Gastrocnemius medialis (tissue), 4 donors: ENCODE results near the gene AAR2. TPM values are rescaled to one million over a fixed set of nuclear protein-coding genes. Genes with fewer than 3 reads are reported as not detected.

Experiments
- ATAC-seq, 2 donors: fragments of 150-250 bp; one replicate each; pipeline ENCODE4 v1.9.1; 2016
- DNase-seq, 2 donors: peaks; one replicate each; pipeline ENCODE4 v3.0.0-alpha.2; 2019
- H3K27ac ChIP-seq, 4 donors: fragments of 200-600 bp; sonication (generic); 1 replicate in 1 of 4; 2 replicates in 3 of 4; pipeline ENCODE4 v1.5.1; 2016 to 2018; ENCODE audit warnings: mild to moderate bottlenecking in 2 of 4, moderate library complexity in 1 of 4
- H3K27me3 ChIP-seq, 3 donors: fragments of 200-600 bp; sonication (generic) in 2 of 3; 1 replicate in 1 of 3; 2 replicates in 2 of 3; pipeline versions ENCODE4 v1.5.1 to v1.6.0; 2016 to 2019; ENCODE audit warnings: mild to moderate bottlenecking in 1 of 3, moderate library complexity in 1 of 3
- H3K36me3 ChIP-seq, 2 donors: fragments of 200-600 bp; sonication (generic) in 1 of 2; one replicate each; pipeline ENCODE4 v1.5.1; 2017 to 2018
- H3K4me1 ChIP-seq, 2 donors: fragments of 200-600 bp; sonication (generic) in 1 of 2; one replicate each; pipeline ENCODE4 v1.5.1; 2016 to 2017; ENCODE audit warnings: mild to moderate bottlenecking in 2 of 2
- H3K4me3 ChIP-seq, 4 donors: fragments of 200-600 bp; sonication (generic) in 3 of 4; 1 replicate in 1 of 4; 2 replicates in 3 of 4; pipeline ENCODE4 v1.5.1; 2016 to 2019; ENCODE audit warnings: mild to moderate bottlenecking in 2 of 4
- H3K9me3 ChIP-seq, 3 donors: fragments of 200-600 bp; sonication (generic) in 2 of 3; 1 replicate in 1 of 3; 2 replicates in 2 of 3; pipeline ENCODE4 v1.5.1; 2016 to 2019
- CTCF ChIP-seq, 5 experiments: fragments of 450-650 bp in 3 of 5; fragments of 200-600 bp in 2 of 5; sonication (generic) in 2 of 5; IDR thresholded peaks in 4 of 5; conservative IDR thresholded peaks in 1 of 5; 1 replicate in 4 of 5; 2 replicates in 1 of 5; pipeline ENCODE4 v1.5.1; 2016 to 2019; ENCODE audit warnings: antibody characterized with exemption in 5 of 5, mild to moderate bottlenecking in 3 of 5, moderate library complexity in 3 of 5
- POLR2A ChIP-seq, 2 donors: fragments of 450-650 bp; IDR thresholded peaks; one replicate each; pipeline ENCODE4 v1.6.1; 2017; ENCODE audit warnings: antibody characterized with exemption in 2 of 2, mild to moderate bottlenecking in 2 of 2, moderate library complexity in 2 of 2
- in situ Hi-C, 4 donors: fragments of 200-750 bp; cut with MboI; loops; one replicate each; pipeline versions ENCODE4 v1.15.0 to v1.8.0; 2017; ENCODE audit warnings: low sequenced_read_pairs in 4 of 4
- intact Hi-C: fragments of 100-400 bp; cut with DNase I; formaldehyde crosslinking; loops from one replicate; pipeline ENCODE4 v1.15.1; 2023; ENCODE audit warnings: low total_unique reads
- total RNA-seq, 4 donors: library from RNA; depleted of rRNA; stranded (reverse); fragments of >200 nt; gene quantifications; one replicate each; pipeline versions ENCODE4 v1.1.0 to v1.2.3, GENCODE V29; 2016

The AAR2 gene
- total RNA-seq, 4 donors from 2014 or later: 18.7 to 24.4 (median 21.2) TPM

- Histone ChIP-seq H3K27ac (no peak overlapping the region), H3K4me3 (no peak overlapping the region), H3K9me3 (no peaks in the 10 kb centered on the region), H3K4me1 (peaks cover under 1 to 2% of the 10 kb centered on the region in 2 donors), H3K27me3 (peaks cover 49 to 55% (median 51%) of the 10 kb centered on the region in 3 donors), H3K36me3 (no peaks in the 10 kb centered on the region)
- intact Hi-C loops: no loop called here
- in situ Hi-C loops: no loop called here
- DNase-seq: no peak
- ATAC-seq: no peak
- TF ChIP-seq POLR2A (IDR thresholded peaks at IDR 0.05) (no peak), CTCF (IDR thresholded peaks at IDR 0.05 in 4 of 5, conservative IDR thresholded peaks at IDR 0.05 in 1 of 5) (no peak)
These were observed 65.3 kb downstream of the AAR2 start for GRCh38 chr20:36301359-36302119.

- peaks cover 4% of the 10 kb centered on the region in 2 donors for H3K4me1 ChIP-seq
- H3K27me3 ChIP-seq: peaks cover 58 to 63% (median 60%) of the 10 kb centered on the region in 3 donors
- intact Hi-C loops (no loop called here), in situ Hi-C loops (no loop called here)
- TF ChIP-seq POLR2A (IDR thresholded peaks at IDR 0.05) (no peak), CTCF (IDR thresholded peaks at IDR 0.05 in 4 of 5, conservative IDR thresholded peaks at IDR 0.05 in 1 of 5) (no peak)
- H3K27ac ChIP-seq: no peak overlapping the region
- H3K4me3 ChIP-seq: no peak overlapping the region
- H3K36me3 ChIP-seq: no peaks in the 10 kb centered on the region
- no peak for DNase-seq
- no peak for ATAC-seq
- H3K9me3 ChIP-seq: no peaks in the 10 kb centered on the region
These were observed 66.8 kb downstream of the AAR2 start for GRCh38 chr20:36303020-36303595.

GRCh38 chr20:36303831-36304230 is 67.6 kb downstream of the AAR2 start:
- H3K36me3 ChIP-seq: no peaks in the 10 kb centered on the region
- no peak overlapping the region for H3K4me3 ChIP-seq
- intact Hi-C loops: no loop called here
- DNase-seq (no peak), ATAC-seq (no peak)
- no peaks in the 10 kb centered on the region for H3K9me3 ChIP-seq
- peaks cover 63 to 66% (median 64%) of the 10 kb centered on the region in 3 donors for H3K27me3 ChIP-seq
- no peak overlapping the region for H3K27ac ChIP-seq
- peaks cover 4% of the 10 kb centered on the region in 2 donors for H3K4me1 ChIP-seq
- in situ Hi-C loops: no loop called here
- TF ChIP-seq POLR2A (IDR thresholded peaks at IDR 0.05) (no peak), CTCF (IDR thresholded peaks at IDR 0.05 in 4 of 5, conservative IDR thresholded peaks at IDR 0.05 in 1 of 5) (no peak)

DNA sequence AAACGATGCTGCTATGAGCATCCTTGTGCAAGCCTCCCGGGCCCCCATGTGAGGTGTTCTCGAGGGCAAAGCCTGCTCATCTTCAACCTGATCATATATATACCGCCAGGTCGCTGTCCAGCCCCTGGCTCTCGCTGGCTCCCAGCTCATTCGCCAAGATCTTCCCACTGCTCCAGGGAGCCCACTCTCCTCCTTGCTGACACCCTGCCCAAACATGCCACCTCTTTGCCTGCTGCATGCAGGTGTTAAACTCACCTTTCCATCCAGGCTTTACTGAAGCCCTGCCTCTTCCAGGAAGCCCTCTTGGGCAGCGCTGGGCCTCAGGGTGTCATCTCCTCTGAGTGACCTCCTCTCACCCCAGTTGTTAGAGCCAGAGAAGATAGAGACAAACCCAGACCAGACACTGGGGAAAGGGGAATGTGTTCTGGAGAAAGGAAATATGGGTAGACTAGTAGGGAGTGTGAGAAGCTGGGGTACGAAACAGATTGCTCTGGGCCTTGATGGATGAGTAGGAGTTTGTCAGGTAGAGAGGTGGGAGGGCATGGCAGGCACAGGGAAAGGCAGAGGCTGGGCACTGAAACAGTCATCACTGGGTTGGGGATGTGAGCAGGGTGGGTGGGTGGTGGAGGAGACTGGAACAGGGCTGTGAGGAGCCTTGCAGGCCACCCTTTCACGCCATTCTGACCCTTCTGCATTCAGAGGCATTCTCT is 68.7 kb downstream of the AAR2 start:
- peaks cover 4% of the 10 kb centered on the region in 2 donors for H3K4me1 ChIP-seq
- peaks cover 64 to 70% (median 68%) of the 10 kb centered on the region in 3 donors for H3K27me3 ChIP-seq
- no peak overlapping the region for H3K4me3 ChIP-seq
- no peak for TF ChIP-seq CTCF (IDR thresholded peaks at IDR 0.05 in 4 of 5, conservative IDR thresholded peaks at IDR 0.05 in 1 of 5)
- no peak for TF ChIP-seq POLR2A (IDR thresholded peaks at IDR 0.05)
- intact Hi-C loops: no loop called here
- no peak for ATAC-seq
- no peaks in the 10 kb centered on the region for H3K36me3 ChIP-seq
- no peak overlapping the region for H3K27ac ChIP-seq
- H3K9me3 ChIP-seq: no peaks in the 10 kb centered on the region
- in situ Hi-C loops: no loop called here
- no peak for DNase-seq
